GM06990 (cell line): ENCODE measurements around the gene GALNT12.

Experiments
- DNase-seq: peaks from one replicate; pipeline ENCODE4 v3.0.0-alpha.2; 2011; ENCODE audit not compliant: insufficient read length; ENCODE audit errors: extremely low read depth
- H3K27me3 ChIP-seq: replicated peaks from 2 replicates; pipeline ENCODE4 v1.6.0; 2011; ENCODE audit warnings: low read length; ENCODE audit not compliant: control insufficient read depth, insufficient read depth
- H3K36me3 ChIP-seq: 2 replicates; pipeline ENCODE4 v1.5.1; 2011; ENCODE audit warnings: low read length; ENCODE audit not compliant: control insufficient read depth, insufficient read depth
- H3K4me3 ChIP-seq: replicated peaks from 2 replicates; pipeline ENCODE4 v1.5.1; 2011; ENCODE audit warnings: low read depth, mild to moderate bottlenecking, control low read depth, low read length
- CTCF ChIP-seq: IDR thresholded peaks from 2 replicates; pipeline ENCODE4 v1.5.1; 2011; ENCODE audit warnings: low read length, control low read depth, mild to moderate bottlenecking, inconsistent platforms; ENCODE audit not compliant: insufficient read depth, poor library complexity, severe bottlenecking

Gene GALNT12

GRCh38 chr9:98778251-98778650 lies 29.2 kb upstream of the GALNT12 start:
- DNase-seq = no peak
- no peaks in the 10 kb centered on the region for H3K36me3 ChIP-seq
- TF ChIP-seq CTCF = no peak
- no peak overlapping the region for H3K4me3 ChIP-seq
- H3K27me3 ChIP-seq = no peaks in the 10 kb centered on the region

- DNase-seq = no peak
Observed at GRCh38 chr9:98778711-98779530, 28.5 kb upstream of the GALNT12 start.

GRCh38 chr9:98780059-98780749 lies 27.3 kb upstream of the GALNT12 start:
- no peak for DNase-seq

More at GRCh38 chr9:98778711-98779530, 28.5 kb upstream of the GALNT12 start:
- TF ChIP-seq CTCF = no peak
- no peaks in the 10 kb centered on the region for H3K27me3 ChIP-seq
- no peak overlapping the region for H3K4me3 ChIP-seq
- H3K36me3 ChIP-seq = no peaks in the 10 kb centered on the region

DNA sequence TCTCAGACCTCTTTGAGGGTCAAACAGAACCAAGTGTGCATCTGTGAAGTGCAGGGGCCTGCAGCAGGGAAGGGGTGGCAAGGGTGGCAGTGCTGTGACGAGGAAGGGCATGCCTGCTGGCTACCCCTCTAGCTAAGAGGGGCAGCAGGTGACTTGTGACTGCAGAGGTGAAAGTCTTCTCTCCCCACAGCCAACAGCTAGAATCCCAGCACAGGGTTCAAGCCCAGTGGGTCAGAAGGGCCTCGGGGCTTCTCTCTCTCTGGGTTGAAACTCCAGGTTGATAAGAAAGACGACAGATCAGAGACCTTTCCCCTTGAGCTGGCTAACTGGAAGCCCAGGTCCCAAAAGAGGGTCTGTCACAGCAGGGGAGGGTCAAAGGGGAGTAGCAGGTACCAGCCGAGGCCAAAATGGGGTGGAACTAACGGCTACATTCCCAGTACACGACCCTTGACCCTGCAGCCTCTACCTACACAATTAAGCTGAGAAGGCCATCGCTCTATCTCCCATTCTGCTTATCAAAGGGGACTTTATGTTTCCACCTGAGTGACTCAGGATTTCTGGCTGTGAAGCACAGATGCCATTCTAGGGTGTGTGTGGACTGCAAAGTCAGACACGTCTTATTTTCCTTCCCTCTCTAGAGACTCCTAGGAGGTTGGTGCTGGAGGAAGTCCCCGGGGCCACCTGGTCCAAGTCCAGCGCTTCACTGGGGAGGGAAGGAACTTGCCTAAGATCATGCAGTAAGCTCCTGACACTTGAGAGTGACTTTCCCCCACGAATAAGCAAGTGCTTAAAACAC lies 25.7 kb upstream of the GALNT12 start:
- no peaks in the 10 kb centered on the region for H3K36me3 ChIP-seq
- H3K4me3 ChIP-seq = no peak overlapping the region
- no peak for TF ChIP-seq CTCF
- no peak for DNase-seq
- H3K27me3 ChIP-seq = no peaks in the 10 kb centered on the region

More at GRCh38 chr9:98780059-98780749, 27.3 kb upstream of the GALNT12 start:
- H3K4me3 ChIP-seq = no peak overlapping the region
- no peaks in the 10 kb centered on the region for H3K27me3 ChIP-seq
- no peak for TF ChIP-seq CTCF
- no peaks in the 10 kb centered on the region for H3K36me3 ChIP-seq

DNA sequence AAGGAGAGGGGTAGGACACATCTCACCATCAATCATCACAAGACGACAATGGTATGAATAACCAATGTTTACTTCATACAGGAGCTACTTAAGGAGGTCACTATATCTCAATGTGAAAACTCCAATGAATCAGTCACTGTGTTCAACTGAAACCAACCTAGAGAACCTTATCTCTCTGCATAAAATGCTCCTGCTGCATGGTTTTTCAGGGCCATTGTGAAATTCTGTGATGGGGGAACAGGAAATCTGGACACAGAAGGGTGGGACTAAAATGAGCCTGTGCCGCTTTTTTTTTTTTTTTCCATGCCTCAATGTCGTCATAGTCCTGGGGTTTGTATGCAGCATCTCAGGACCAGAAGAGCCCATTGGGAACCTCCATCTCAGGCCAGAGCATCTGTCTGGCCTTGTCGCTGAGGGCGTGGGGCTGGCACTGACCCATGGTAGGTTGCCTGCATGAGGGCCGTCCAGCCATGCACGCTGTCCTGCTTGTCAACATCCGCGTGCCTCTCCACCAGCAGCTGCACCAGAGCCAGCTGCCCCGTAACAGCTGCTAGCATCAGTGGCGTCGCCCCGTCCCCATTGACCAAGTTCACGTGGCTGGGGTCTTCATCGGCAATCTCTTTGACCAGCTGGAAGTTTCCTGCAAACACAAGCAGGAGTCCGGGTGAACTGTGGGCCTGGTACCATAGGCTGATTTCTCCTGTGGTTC lies 23.8 kb upstream of the GALNT12 start:
- DNase-seq = no peak
- H3K36me3 ChIP-seq = no peaks in the 10 kb centered on the region
- TF ChIP-seq CTCF = no peak
- no peaks in the 10 kb centered on the region for H3K27me3 ChIP-seq
- H3K4me3 ChIP-seq = no peak overlapping the region
